H1 (cell line): Measurements from ENCODE around the gene SLC37A1. TPM values are rescaled to one million over a fixed set of nuclear protein-coding genes. Genes with fewer than 3 reads are reported as not detected.

Experiments
- CTCF ChIA-PET: fragments of 300-600 bp; sonication (Branson Sonifier 250); formaldehyde crosslinking; loops from one replicate; lab custom pipeline; 2021; ENCODE audit not compliant: partially characterized antibody; lab: Charles Lee
- POLR2A ChIA-PET: fragments of 300-600 bp; sonication (Branson Sonifier 250); formaldehyde crosslinking; loops from one replicate; lab custom pipeline; 2021; ENCODE audit warnings: inconsistent platforms; ENCODE audit not compliant: partially characterized antibody; lab: Charles Lee
- DNase-seq, 2 experiments: peaks; one replicate each; pipeline versions ENCODE4 v3.0.0 to v3.0.0-alpha.2; 2010 to 2022; ENCODE audit warnings: low spot score in 2 of 2, low read depth in 1 of 2, mixed read lengths in 1 of 2
- FAIRE-seq: peaks from 2 replicates; lab custom pipeline; 2011; peaks lifted over from hg19 to GRCh38; lab: Jason Lieb, UNC
- H2AFZ ChIP-seq: 2 replicates; pipeline ENCODE4 v1.8.1; 2012; ENCODE audit warnings: low read length, inconsistent platforms
- H2AK5ac ChIP-seq: 2 replicates; pipeline ENCODE4 v1.6.1; 2013; ENCODE audit warnings: low read depth, low read length
- H2BK120ac ChIP-seq: replicated peaks from 2 replicates; pipeline ENCODE3; 2013; ENCODE audit warnings: low read depth, low read length, inconsistent platforms
- H2BK12ac ChIP-seq: 2 replicates; pipeline ENCODE4 v1.6.1; 2013; ENCODE audit warnings: low read depth, low read length
- H2BK15ac ChIP-seq: 2 replicates; pipeline ENCODE4 v1.6.1; 2013; ENCODE audit warnings: low read length
- H2BK20ac ChIP-seq: 2 replicates; pipeline ENCODE4 v1.6.1; 2013; ENCODE audit warnings: low read length
- H2BK5ac ChIP-seq: 2 replicates; pipeline ENCODE4 v1.6.1; 2013; ENCODE audit warnings: low read depth, low read length
- H3K14ac ChIP-seq: 2 replicates; pipeline ENCODE4 v1.6.1; 2013; ENCODE audit warnings: inconsistent platforms; ENCODE audit not compliant: insufficient read length
- H3K18ac ChIP-seq: 2 replicates; pipeline ENCODE4 v1.6.1; 2013; ENCODE audit warnings: low read length; ENCODE audit errors: extremely low read depth
- H3K23ac ChIP-seq: 2 replicates; pipeline ENCODE4 v1.6.1; 2013; ENCODE audit warnings: inconsistent platforms; ENCODE audit not compliant: insufficient read length
- H3K23me2 ChIP-seq: 2 replicates; pipeline ENCODE4 v1.6.1; 2013; ENCODE audit warnings: low read depth, low read length
- H3K27ac ChIP-seq: 2 replicates; pipeline ENCODE4 v1.6.1; 2011; ENCODE audit warnings: low read depth, low read length, inconsistent platforms
- H3K27me3 ChIP-seq, 4 experiments: replicated peaks in 1 of 4; 1 replicate in 1 of 4; 2 replicates in 3 of 4; pipeline versions ENCODE4 v1.6.1 to v1.8.1; 2011 to 2013; ENCODE audit warnings: low read length in 3 of 4, mild to moderate bottlenecking in 3 of 4, inconsistent platforms in 2 of 4, mixed read lengths in 2 of 4, moderate library complexity in 1 of 4; ENCODE audit not compliant: control insufficient read depth in 3 of 4, insufficient read depth in 3 of 4; ENCODE audit errors: extremely low read depth in 1 of 4
- H3K36me3 ChIP-seq, 4 experiments: 2 replicates each; pipeline versions ENCODE4 v1.6.1 to v1.8.1; 2011 to 2013; ENCODE audit warnings: mild to moderate bottlenecking in 4 of 4, low read length in 3 of 4, moderate library complexity in 2 of 4, control low read depth in 1 of 4, inconsistent platforms in 1 of 4; ENCODE audit not compliant: insufficient read depth in 4 of 4, control insufficient read depth in 2 of 4
- H3K4ac ChIP-seq: replicated peaks from 2 replicates; pipeline ENCODE3; 2013; ENCODE audit warnings: low read length, low read depth, mixed read lengths, inconsistent platforms; ENCODE audit not compliant: insufficient read length
- H3K4me1 ChIP-seq, 4 experiments: replicated peaks in 1 of 4; 1 replicate in 1 of 4; 2 replicates in 3 of 4; pipeline versions ENCODE4 v1.6.1 to v1.8.1; 2011 to 2013; ENCODE audit warnings: low read length in 3 of 4, inconsistent platforms in 2 of 4, mixed read lengths in 1 of 4; ENCODE audit not compliant: insufficient read depth in 4 of 4, control insufficient read depth in 3 of 4
- H3K4me2 ChIP-seq, 2 experiments: 2 replicates each; pipeline versions ENCODE4 v1.6.1 to v1.8.1; 2011 to 2013; ENCODE audit warnings: low read depth in 2 of 2, low read length in 2 of 2, control low read depth in 1 of 2, inconsistent platforms in 1 of 2, mild to moderate bottlenecking in 1 of 2; ENCODE audit not compliant: insufficient read depth in 1 of 2
- H3K4me3 ChIP-seq, 4 experiments: fragments of 200-600, 300-600 bp in 1 of 4; sonication (generic), shearing (Covaris generic), sonication (Bioruptor Twin) in 1 of 4; 2 replicates each; pipeline versions ENCODE4 v1.5.1 to v1.8.1; 2011 to 2016; ENCODE audit warnings: low read length in 4 of 4, low read depth in 3 of 4, control low read depth in 2 of 4, inconsistent platforms in 2 of 4, mild to moderate bottlenecking in 2 of 4, mixed read lengths in 1 of 4, moderate library complexity in 1 of 4; ENCODE audit not compliant: insufficient read depth in 2 of 4; ENCODE audit errors: extremely low read depth in 1 of 4
- H3K56ac ChIP-seq: replicated peaks from 2 replicates; pipeline ENCODE3; 2013; ENCODE audit warnings: low read depth, mild to moderate bottlenecking, mixed read lengths, low read length, inconsistent platforms; ENCODE audit not compliant: insufficient read length
- H3K79me1 ChIP-seq: 2 replicates; pipeline ENCODE4 v1.6.1; 2013; ENCODE audit warnings: low read depth, low read length, control low read depth
- H3K79me2 ChIP-seq, 2 experiments: 2 replicates each; pipeline versions ENCODE4 v1.6.1 to v1.8.1; 2012 to 2013; ENCODE audit warnings: low read length in 2 of 2, mild to moderate bottlenecking in 2 of 2, inconsistent platforms in 1 of 2; ENCODE audit not compliant: insufficient read depth in 2 of 2, control insufficient read depth in 1 of 2
- H3K9ac ChIP-seq, 4 experiments: replicated peaks in 1 of 4; 1 replicate in 1 of 4; 2 replicates in 3 of 4; pipeline versions ENCODE4 v1.6.1 to v1.8.1; 2011 to 2013; ENCODE audit warnings: low read depth in 3 of 4, low read length in 3 of 4, control low read depth in 2 of 4, mild to moderate bottlenecking in 2 of 4, moderate library complexity in 2 of 4, inconsistent platforms in 1 of 4; ENCODE audit errors: extremely low read depth in 1 of 4
- H3K9me3 ChIP-seq, 2 experiments: 2 replicates each; pipeline versions ENCODE4 v1.6.1 to v1.8.1; 2012 to 2013; ENCODE audit warnings: mild to moderate bottlenecking in 2 of 2, moderate library complexity in 2 of 2, control low read depth in 1 of 2, inconsistent platforms in 1 of 2, low read depth in 1 of 2, low read length in 1 of 2, mixed read lengths in 1 of 2; ENCODE audit not compliant: insufficient read depth in 2 of 2
- H4K20me1 ChIP-seq, 2 experiments: replicated peaks in 1 of 2; 2 replicates each; pipeline versions ENCODE3 to v1.8.1; 2011 to 2013; ENCODE audit warnings: inconsistent platforms in 2 of 2, low read length in 2 of 2, mild to moderate bottlenecking in 1 of 2; ENCODE audit not compliant: insufficient read depth in 2 of 2, control insufficient read depth in 1 of 2
- H4K5ac ChIP-seq: 2 replicates; pipeline ENCODE4 v1.6.1; 2013; ENCODE audit warnings: low read length, low read depth, mixed read lengths, inconsistent platforms; ENCODE audit not compliant: insufficient read length
- H4K8ac ChIP-seq: 2 replicates; pipeline ENCODE4 v1.8.0; 2013; ENCODE audit warnings: mild to moderate bottlenecking, moderate library complexity, low read length, inconsistent platforms; ENCODE audit not compliant: insufficient read depth; ENCODE audit errors: extremely low read depth
- H4K91ac ChIP-seq: replicated peaks from 2 replicates; pipeline ENCODE3; 2013; ENCODE audit warnings: low read length, mixed read lengths, inconsistent platforms; ENCODE audit not compliant: insufficient read length
- ASH2L ChIP-seq: fragments of 200-600, 300-600 bp; sonication (generic); IDR thresholded peaks from one replicate; pipeline ENCODE4 v1.7.1; 2017; ENCODE audit warnings: low read length
- ATF3 ChIP-seq: IDR thresholded peaks from 2 replicates; pipeline ENCODE4 v1.6.1; 2011; ENCODE audit warnings: low read depth, mild to moderate bottlenecking, low read length; ENCODE audit not compliant: insufficient read depth
- CREB1 ChIP-seq: IDR thresholded peaks from 2 replicates; pipeline ENCODE4 v1.6.1; 2012; ENCODE audit warnings: inconsistent platforms
- E2F6 ChIP-seq: IDR thresholded peaks from 2 replicates; pipeline ENCODE4 v1.6.1; 2012; ENCODE audit warnings: inconsistent platforms
- FOSL1 ChIP-seq: IDR thresholded peaks from 2 replicates; pipeline ENCODE4 v1.6.1; 2011; ENCODE audit warnings: mild to moderate bottlenecking, low read depth, low read length, moderate library complexity; ENCODE audit not compliant: insufficient read depth
- KDM5A ChIP-seq: fragments of 200-600 bp; IDR thresholded peaks from 2 replicates; pipeline ENCODE4 v1.7.1; 2012; ENCODE audit warnings: mild to moderate bottlenecking, low read length, inconsistent platforms, mixed read lengths
- SP2 ChIP-seq: IDR thresholded peaks from 2 replicates; pipeline ENCODE4 v1.6.1; 2012; ENCODE audit warnings: mild to moderate bottlenecking, low read length, inconsistent platforms
- USF2 ChIP-seq: IDR thresholded peaks from 2 replicates; pipeline ENCODE4 v1.6.1; 2011; ENCODE audit warnings: low read length, improper control_type of control experiment
- WGBS, 2 experiments: shearing (Covaris generic) in 1 of 2; methylation state at CpG; one replicate each; pipeline versions ENCODE4 v1.1.6 to v1.1.7; 2013 to 2015; ENCODE audit warnings: low lambda C conversion rate in 2 of 2, mixed read lengths in 2 of 2, inconsistent platforms in 1 of 2, low coverage in 1 of 2, missing lambda C conversion rate in 1 of 2; ENCODE audit not compliant: insufficient replicate concordance in 2 of 2, insufficient coverage in 1 of 2, insufficient read length in 1 of 2; ENCODE audit errors: extremely low coverage in 1 of 2, missing lambda C conversion rate in 1 of 2; 5-methylcytosine and 5-hydroxymethylcytosine counted together
- polyA plus RNA-seq, 7 experiments: library from polyadenylated mRNA; depleted of rRNA in 3 of 7; stranded (reverse) in 5 of 7; unstranded in 2 of 7; fragments of >200 nt in 5 of 7; fragments of 200-250 nt in 2 of 7; gene quantifications; 1 replicate in 5 of 7; 2 replicates in 1 of 7; 4 replicates in 1 of 7; pipeline versions ENCODE4 v1.2.1 to v1.2.3, GENCODE V29; 2011 to 2013; ENCODE audit warnings: missing spikeins in 2 of 7, mixed read lengths in 2 of 7
- total RNA-seq: library from RNA; stranded (reverse); fragmentation: NEBNext Ultra II Directional; extraction: Animal tissue kit (Norgen Biotek cat#: 25700); gene quantifications from 2 replicates; pipeline ENCODE4 v1.2.1, GENCODE V29; 2021

Gene SLC37A1
- total and polyA plus RNA-seq, 2 of the 8 experiments (the other 6 are each of a cell fraction or from before 2014, with no cell fraction given), result 15.6 to 30.9 TPM

GRCh38 chr21:42524341-42525028 is 10.8 kb downstream of the SLC37A1 start:
- Histone ChIP-seq H3K4me3 (peak overlapping the region; percentile 24 to 51 (median 31); a peak in 6 of 8 replicates), H3K9me3 (no peaks in the 10 kb centered on the region), H3K56ac (no peak overlapping the region), H4K5ac (peak overlapping the region; percentile 53), H4K20me1 (no peaks in the 10 kb centered on the region)
- CTCF ChIA-PET, result interaction anchor here (0.7 to 2.0 kb wide), 6 partner anchors 11 to 57 kb away, joined by 3 to 8 read pairs (median 4); no protein-coding TSS in a partner anchor
- TF ChIP-seq FOSL1, result no peak
- TF ChIP-seq CREB1, result no peak
- TF ChIP-seq ASH2L, result no peak
- 0 out of 2 replicates have a peak, but pooled peaks have one; percentile 25 for TF ChIP-seq ATF3
- no peak for TF ChIP-seq E2F6
- TF ChIP-seq SP2, result no peak
- peak; percentile 66 for TF ChIP-seq USF2
- TF ChIP-seq KDM5A, result no peak
- TF ChIP-seq, all 59 proteins: peak for 2
- FAIRE-seq (peak; percentile 24), DNase-seq (no peak)
- Histone ChIP-seq H2AK5ac (no peak overlapping the region; the same call in 1 of the 2 replicates), H3K23me2 (no peaks in the 10 kb centered on the region), H2BK5ac (peak overlapping the region; percentile 44; the same call in 1 of the 2 replicates), H3K27ac (0 out of 2 replicates have a peak overlapping the region, but pooled peaks have one; percentile 3), H3K4me2 (peak overlapping the region; percentile 62 to 83), H2AFZ (no peak overlapping the region), H3K18ac (peak overlapping the region; percentile 81; the same call in 1 of the 2 replicates), H2BK20ac (peak overlapping the region; percentile 86), H3K4ac (no peak overlapping the region), H3K9ac (no peak overlapping the region), H3K27me3 (no peaks in the 10 kb centered on the region), H3K23ac (no peak overlapping the region), H3K36me3 (peaks cover 0 to 29% (median 8%) of the 10 kb centered on the region in 4 experiments; a peak in 7 of 8 replicates), H4K8ac (no peak overlapping the region), H3K4me1 (peaks cover 8 to 18% (median 14%) of the 10 kb centered on the region in 4 experiments), H3K14ac (no peak overlapping the region), H3K79me2 (0 out of 4 replicates have a peak, but pooled peaks cover 0 to 8% of the 10 kb centered on the region in 2 experiments), H4K91ac (no peak overlapping the region), H2BK12ac (peak overlapping the region; percentile 61; the same call in 1 of the 2 replicates), H3K79me1 (peaks cover 2% of the 10 kb centered on the region; the same call in 1 of the 2 replicates), H2BK120ac (no peak overlapping the region), H2BK15ac (no peak overlapping the region)
- WGBS, 2 experiments, result 35% methylated on average over 17 of the region's 17 CpGs; no CpG with 5 or more reads in 1 of the 2 experiments
- POLR2A ChIA-PET, result interaction anchor here (1.0 to 3.3 kb wide), 2 partner anchors 11 to 28 kb away, joined by 4 to 19 read pairs; partner anchors contain the start of genes RSPH1 and SLC37A1
